Subcutaneous abdominal adipose tissue (tissue), 5 donors: Measurements from ENCODE around the gene SPATA31E1.

Experiments used
- H3K27ac ChIP-seq: one replicate; pipeline ENCODE4 v1.7.0; 2013; ENCODE audit warnings: low read depth, mild to moderate bottlenecking, inconsistent platforms, low read length, moderate library complexity
- H3K27me3 ChIP-seq, 5 donors: one replicate each; pipeline ENCODE4 v1.7.0; 2013; ENCODE audit warnings: low read length in 5 of 5, inconsistent platforms in 1 of 5; ENCODE audit not compliant: control insufficient read depth in 5 of 5, insufficient read depth in 4 of 5
- H3K36me3 ChIP-seq, 5 donors: one replicate each; pipeline ENCODE4 v1.7.0; 2013; ENCODE audit warnings: low read length in 5 of 5; ENCODE audit not compliant: control insufficient read depth in 5 of 5, insufficient read depth in 5 of 5
- H3K4me1 ChIP-seq, 5 donors: one replicate each; pipeline ENCODE4 v1.7.0; 2013; ENCODE audit warnings: low read length in 5 of 5, mild to moderate bottlenecking in 3 of 5, moderate library complexity in 1 of 5; ENCODE audit not compliant: control insufficient read depth in 5 of 5, insufficient read depth in 5 of 5
- H3K4me3 ChIP-seq, 5 donors: one replicate each; pipeline ENCODE4 v1.7.0; 2013; ENCODE audit warnings: low read length in 5 of 5, low read depth in 1 of 5
- H3K9ac ChIP-seq, 5 donors: one replicate each; pipeline ENCODE4 v1.7.0; 2013; ENCODE audit warnings: low read length in 5 of 5, mild to moderate bottlenecking in 4 of 5, moderate library complexity in 3 of 5
- H3K9me3 ChIP-seq, 5 donors: one replicate each; pipeline ENCODE4 v1.7.0; 2013; ENCODE audit warnings: low read length in 5 of 5; ENCODE audit not compliant: control insufficient read depth in 5 of 5
- donor health status: healthy.
- donor health status: healthy.
- donor health status: healthy.
- donor health status: healthy.
- donor health status: healthy.

The SPATA31E1 gene

DNA sequence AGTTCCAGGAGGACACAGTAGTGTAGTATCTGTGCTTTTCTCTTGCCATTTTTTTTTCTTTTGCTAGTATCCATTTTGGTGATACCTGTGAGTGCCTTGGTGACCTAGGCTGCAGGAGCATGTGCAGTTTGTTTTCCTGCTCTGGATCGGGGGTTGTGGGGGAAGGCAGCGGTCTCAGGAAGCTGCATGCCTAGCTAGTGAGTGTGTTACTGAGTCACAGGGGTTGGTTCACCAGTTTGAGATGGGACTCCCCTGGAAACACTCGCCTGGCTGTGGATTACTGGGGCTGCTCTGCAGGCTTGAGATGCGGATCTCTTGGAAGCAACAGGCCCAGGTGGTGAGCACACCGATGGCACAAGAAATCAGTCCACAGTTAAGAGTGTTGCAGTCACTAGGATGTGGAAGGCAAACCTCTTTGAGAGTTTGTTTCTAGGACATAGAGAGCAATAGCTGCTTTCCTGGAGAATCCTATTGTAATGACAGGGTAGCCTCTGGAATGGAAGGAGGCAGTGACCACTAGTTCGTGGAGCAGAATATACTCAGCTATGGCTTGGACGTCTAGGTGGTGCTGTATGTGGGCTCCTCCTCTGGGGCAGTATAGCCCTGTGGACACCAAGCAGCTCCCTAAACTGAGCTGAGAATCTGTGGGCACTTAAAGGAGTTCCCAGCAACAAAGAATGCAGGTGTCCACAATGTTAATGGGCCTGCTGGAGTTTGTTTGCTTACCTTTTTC lies 20.0 kb upstream of the SPATA31E1 start:
- Histone ChIP-seq H3K9me3 (peaks cover 0 to 30% (median 4%) of the 10 kb centered on the region in 5 donors), H3K27me3 (no peaks in the 10 kb centered on the region), H3K36me3 (no peaks in the 10 kb centered on the region), H3K4me1 (no peaks in the 10 kb centered on the region), H3K27ac (no peak overlapping the region), H3K4me3 (no peak overlapping the region), H3K9ac (no peak overlapping the region)

DNA sequence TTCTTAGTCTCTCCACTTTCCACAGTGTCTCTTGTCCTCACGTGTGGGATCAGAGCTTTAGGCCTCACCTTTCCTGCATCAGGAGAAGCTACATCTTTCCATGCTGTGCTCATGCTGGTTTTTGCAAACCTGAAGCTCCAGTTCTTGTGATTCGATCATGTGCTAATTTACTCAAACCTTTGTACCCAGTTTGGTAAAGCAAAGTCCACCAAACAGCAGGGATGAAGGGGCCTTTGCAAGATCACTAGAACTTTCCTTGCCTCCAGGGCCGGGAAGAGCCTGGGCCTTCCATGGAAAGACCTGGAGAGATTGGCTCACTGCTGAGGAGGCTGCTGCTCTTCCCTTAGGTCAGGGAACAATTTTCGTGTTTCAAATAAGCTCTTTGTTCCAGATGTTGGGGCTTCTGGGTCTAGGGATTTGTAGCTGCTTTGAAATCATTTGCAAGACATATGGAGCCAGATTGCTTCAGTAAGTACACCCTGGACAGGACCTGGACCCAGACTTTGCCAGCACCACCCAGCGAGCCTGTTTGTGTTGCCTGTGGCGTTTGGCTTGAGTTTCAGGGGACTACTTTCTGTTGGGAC lies 18.7 kb upstream of the SPATA31E1 start:
- Histone ChIP-seq H3K4me3 (no peak overlapping the region), H3K27me3 (no peaks in the 10 kb centered on the region), H3K9me3 (peaks cover 0 to 30% (median 4%) of the 10 kb centered on the region in 5 donors), H3K36me3 (no peaks in the 10 kb centered on the region), H3K9ac (no peak overlapping the region), H3K4me1 (no peaks in the 10 kb centered on the region), H3K27ac (no peak overlapping the region)

DNA sequence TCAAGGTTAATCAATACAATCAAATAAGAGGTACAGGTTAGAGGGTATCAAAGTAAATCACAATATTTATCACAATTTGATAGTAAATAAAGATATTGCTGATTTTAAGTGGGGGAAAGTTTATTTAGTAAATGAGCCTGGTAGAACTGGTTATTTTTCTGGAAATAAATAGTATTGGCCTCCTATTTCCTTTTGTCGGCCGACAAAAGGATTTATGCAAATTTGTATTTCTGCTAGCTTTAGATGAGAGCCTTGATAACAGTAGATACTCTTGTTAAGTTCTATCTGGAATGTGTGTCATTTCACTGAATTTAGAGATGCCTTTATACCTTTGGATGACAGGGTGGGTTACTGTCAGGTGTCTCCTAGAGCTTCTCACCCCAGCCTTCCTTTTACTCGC lies 17.8 kb upstream of the SPATA31E1 start:
- no peak overlapping the region for H3K4me3 ChIP-seq
- H3K4me1 ChIP-seq: no peaks in the 10 kb centered on the region
- no peak overlapping the region for H3K9ac ChIP-seq
- peaks cover 0 to 24% (median 4%) of the 10 kb centered on the region in 5 donors for H3K9me3 ChIP-seq
- H3K27me3 ChIP-seq: no peaks in the 10 kb centered on the region
- no peak overlapping the region for H3K27ac ChIP-seq
- H3K36me3 ChIP-seq: no peaks in the 10 kb centered on the region

DNA sequence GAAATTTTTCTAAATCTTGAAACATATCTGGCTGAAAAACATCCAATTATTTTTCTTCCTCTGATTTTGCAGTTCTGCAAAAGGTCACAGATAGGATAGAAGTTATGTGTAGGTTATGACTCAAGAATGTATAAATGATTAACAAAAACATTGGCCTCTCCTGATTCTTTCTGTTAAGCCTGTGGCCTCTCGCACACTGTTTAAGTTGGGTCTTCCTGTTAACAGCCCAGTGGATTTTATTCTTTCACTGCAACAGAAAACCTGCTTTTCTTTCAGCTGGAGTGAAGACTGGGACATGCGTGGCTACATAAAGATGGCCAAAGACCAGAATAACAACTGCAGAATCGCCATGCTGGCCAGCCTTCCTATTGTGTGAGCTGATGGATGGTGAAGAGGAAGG lies 17.1 kb upstream of the SPATA31E1 start:
- Histone ChIP-seq H3K4me1 (no peaks in the 10 kb centered on the region), H3K9me3 (peaks cover 0 to 17% (median 4%) of the 10 kb centered on the region in 5 donors), H3K36me3 (no peaks in the 10 kb centered on the region), H3K9ac (no peak overlapping the region), H3K27me3 (peaks cover 0 to 2% (median 0%) of the 10 kb centered on the region in 5 donors), H3K27ac (no peak overlapping the region), H3K4me3 (no peak overlapping the region)

DNA sequence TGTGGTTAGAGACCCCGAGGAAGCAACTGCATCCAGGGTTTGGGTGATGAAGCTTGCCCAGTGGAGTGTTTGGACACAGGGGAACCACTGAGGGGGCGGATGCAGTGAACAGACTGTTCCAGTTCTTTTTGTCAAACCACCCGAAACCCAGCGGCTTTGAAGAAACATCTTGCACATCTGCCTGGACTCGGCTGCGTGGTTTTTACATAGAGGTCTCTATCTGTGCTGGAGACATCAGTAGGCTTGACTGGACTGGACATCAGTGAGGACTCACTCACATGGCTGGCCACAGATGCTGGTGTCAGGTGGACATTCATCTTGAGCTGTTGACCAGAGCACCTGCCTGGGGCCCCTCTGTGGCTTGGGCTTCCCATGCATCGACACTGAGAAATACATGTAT lies 15.3 kb upstream of the SPATA31E1 start:
- Histone ChIP-seq H3K9me3 (peaks cover 0 to 8% (median 3%) of the 10 kb centered on the region in 5 donors), H3K4me1 (no peaks in the 10 kb centered on the region), H3K36me3 (no peaks in the 10 kb centered on the region), H3K27me3 (peaks cover 0 to 3% (median 0%) of the 10 kb centered on the region in 5 donors), H3K27ac (no peak overlapping the region), H3K9ac (no peak overlapping the region), H3K4me3 (no peak overlapping the region)

DNA sequence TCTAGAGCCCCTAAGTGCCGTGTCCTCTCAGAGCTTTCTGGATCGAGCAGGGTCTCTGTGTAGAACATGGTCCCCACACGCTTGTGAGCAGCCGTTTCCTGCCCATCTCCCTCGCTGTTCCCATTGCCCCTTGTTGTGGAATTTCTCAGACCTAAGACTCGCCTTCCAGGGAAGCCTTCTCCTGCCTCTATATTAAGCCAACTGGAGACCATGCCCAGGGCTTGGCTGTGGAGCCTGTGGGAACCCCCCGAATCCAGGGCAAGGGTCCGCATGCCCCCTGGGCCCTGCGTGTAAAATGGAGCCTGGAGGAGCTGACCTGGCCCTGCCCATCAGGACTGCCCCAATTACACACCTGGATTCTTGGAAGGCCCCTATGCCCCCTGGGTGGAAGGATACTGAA lies 14.5 kb upstream of the SPATA31E1 start:
- Histone ChIP-seq H3K9me3 (peaks cover 0 to under 1% (median 0%) of the 10 kb centered on the region in 5 donors), H3K36me3 (no peaks in the 10 kb centered on the region), H3K9ac (no peak overlapping the region), H3K4me1 (no peaks in the 10 kb centered on the region), H3K27ac (no peak overlapping the region), H3K27me3 (peaks cover 0 to 4% (median 0%) of the 10 kb centered on the region in 5 donors), H3K4me3 (no peak overlapping the region)

DNA sequence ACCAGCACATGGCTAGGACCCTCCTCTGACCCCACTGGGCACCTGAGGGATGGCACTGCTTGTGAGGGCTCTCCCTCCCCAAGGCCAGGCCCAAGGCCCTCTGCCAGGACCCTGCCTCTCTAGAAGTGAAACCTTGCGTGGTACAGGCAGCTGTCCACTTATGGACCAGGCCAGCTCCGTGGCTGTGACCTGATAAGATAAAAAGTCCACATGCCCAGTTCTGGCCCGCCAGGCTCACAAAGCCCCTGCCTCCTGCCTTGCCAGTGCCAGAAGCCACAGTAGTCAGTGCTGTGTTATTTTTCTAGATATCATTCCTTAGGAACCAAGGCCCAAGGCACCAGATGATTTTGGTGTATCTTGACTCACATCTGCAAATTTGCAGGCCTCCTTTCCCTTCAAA lies 14.0 kb upstream of the SPATA31E1 start:
- peaks cover 0 to 4% (median 0%) of the 10 kb centered on the region in 5 donors for H3K27me3 ChIP-seq
- no peaks in the 10 kb centered on the region for H3K4me1 ChIP-seq
- H3K4me3 ChIP-seq: no peak overlapping the region
- H3K9me3 ChIP-seq: no peaks in the 10 kb centered on the region
- no peak overlapping the region for H3K9ac ChIP-seq
- H3K27ac ChIP-seq: no peak overlapping the region
- H3K36me3 ChIP-seq: no peaks in the 10 kb centered on the region

DNA sequence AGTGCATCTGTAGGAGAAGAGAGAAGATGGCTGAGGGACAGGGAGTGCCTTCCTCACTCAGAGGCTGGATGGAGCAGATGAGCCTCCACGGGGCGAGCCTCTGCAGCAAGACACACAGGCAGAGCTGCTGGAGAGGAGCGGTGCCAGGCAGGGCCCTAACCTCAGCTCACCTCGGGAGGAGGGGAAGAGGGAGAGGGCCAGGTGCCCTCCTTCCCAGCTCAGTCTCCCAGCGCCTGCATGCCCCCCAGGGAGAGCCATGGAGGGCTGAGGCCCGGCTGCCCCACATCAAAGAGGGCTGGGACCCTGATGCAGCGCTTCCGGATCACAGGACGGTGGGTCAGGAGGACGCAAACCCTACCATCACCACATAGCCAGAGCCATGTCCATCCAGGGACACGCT lies 13.6 kb upstream of the SPATA31E1 start:
- no peak overlapping the region for H3K27ac ChIP-seq
- peaks cover 0 to 4% (median 0%) of the 10 kb centered on the region in 5 donors for H3K27me3 ChIP-seq
- H3K4me3 ChIP-seq: no peak overlapping the region
- H3K4me1 ChIP-seq: no peaks in the 10 kb centered on the region
- H3K36me3 ChIP-seq: no peaks in the 10 kb centered on the region
- no peaks in the 10 kb centered on the region for H3K9me3 ChIP-seq
- H3K9ac ChIP-seq: no peak overlapping the region

DNA sequence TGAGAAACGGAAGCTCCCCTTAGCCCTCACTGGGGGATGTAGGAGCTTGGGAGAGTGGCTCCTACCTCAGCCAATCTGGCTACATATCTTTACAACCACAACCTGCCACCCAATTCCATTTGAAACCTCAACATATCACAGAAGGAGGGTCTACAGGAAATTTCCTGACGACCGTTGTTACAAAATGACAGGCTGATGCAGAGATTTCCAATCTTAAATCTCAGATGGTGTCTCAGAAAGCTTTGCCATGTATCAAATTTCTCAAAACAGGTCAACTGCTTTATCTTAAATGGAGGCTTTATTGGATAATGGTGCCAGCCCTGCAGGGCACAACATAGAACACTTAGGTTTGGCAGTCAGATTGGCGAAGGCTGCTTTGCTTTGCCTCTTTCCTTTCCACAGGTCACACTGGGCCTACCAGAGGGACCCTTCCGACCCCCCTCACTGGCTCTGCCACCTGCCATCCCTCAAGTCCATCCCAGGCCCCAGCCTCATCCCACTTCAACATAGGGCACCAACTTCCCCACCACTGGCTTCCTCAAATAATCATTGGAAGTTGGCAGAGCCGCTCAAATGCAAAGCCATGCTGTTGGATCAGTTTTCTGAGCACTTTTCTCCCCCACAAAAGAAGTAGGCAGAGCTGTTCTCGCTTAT lies 11.1 kb upstream of the SPATA31E1 start:
- no peak overlapping the region for H3K9ac ChIP-seq
- peaks cover 0 to 4% (median 0%) of the 10 kb centered on the region in 5 donors for H3K27me3 ChIP-seq
- no peaks in the 10 kb centered on the region for H3K9me3 ChIP-seq
- H3K4me3 ChIP-seq: no peak overlapping the region
- H3K4me1 ChIP-seq: no peaks in the 10 kb centered on the region
- H3K27ac ChIP-seq: no peak overlapping the region
- no peaks in the 10 kb centered on the region for H3K36me3 ChIP-seq

DNA sequence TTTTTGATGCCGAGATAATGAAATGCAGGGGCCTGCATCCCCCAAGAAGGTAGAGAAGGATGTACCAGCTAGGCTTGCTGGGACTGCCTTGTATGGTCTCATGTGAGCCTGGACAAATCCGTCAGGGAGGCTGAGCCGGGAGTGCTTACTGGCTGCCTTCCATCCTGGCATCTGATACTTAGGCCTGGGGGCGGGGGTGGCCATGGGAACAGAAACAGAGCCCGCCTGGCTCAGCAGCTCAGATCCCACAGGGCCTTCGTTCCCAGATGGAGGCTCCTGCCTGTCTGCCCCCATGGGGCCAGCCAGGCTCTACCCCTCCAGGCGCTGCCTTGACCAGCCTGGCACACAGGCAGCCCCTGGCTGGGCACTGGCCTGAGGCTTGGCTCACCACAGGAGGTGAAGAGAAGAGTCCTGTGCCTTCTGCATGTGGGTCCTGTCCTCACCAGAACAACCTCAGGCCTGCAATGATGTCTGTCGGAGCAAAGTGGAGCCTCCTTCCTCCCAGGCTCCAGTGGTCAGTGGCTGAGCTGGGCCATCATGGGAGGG lies 10.5 kb upstream of the SPATA31E1 start:
- Histone ChIP-seq H3K9me3 (no peaks in the 10 kb centered on the region), H3K36me3 (no peaks in the 10 kb centered on the region), H3K9ac (no peak overlapping the region), H3K4me1 (no peaks in the 10 kb centered on the region), H3K27ac (no peak overlapping the region), H3K4me3 (no peak overlapping the region), H3K27me3 (peaks cover 0 to 7% (median 4%) of the 10 kb centered on the region in 5 donors)
